ENCODE results near the gene GIMAP8.

- no peak for TF ChIP-seq EZH2 (IDR thresholded peaks at IDR 0.05)
- TF ChIP-seq POLR2AphosphoS5 (IDR thresholded peaks at IDR 0.05; ENCODE audit: borderline replicate concordance, low read depth, low read length) = no peak
- TF ChIP-seq FOXP2 (optimal IDR thresholded peaks at IDR 0.05; ENCODE audit: control extremely low read depth, extremely low read length, insufficient read depth) = no peak
These were observed 49.0 kb upstream of the GIMAP8 start for GRCh38 chr7:150401424-150401790.
